ENCODE measurements around the gene ARHGEF9.

DNA sequence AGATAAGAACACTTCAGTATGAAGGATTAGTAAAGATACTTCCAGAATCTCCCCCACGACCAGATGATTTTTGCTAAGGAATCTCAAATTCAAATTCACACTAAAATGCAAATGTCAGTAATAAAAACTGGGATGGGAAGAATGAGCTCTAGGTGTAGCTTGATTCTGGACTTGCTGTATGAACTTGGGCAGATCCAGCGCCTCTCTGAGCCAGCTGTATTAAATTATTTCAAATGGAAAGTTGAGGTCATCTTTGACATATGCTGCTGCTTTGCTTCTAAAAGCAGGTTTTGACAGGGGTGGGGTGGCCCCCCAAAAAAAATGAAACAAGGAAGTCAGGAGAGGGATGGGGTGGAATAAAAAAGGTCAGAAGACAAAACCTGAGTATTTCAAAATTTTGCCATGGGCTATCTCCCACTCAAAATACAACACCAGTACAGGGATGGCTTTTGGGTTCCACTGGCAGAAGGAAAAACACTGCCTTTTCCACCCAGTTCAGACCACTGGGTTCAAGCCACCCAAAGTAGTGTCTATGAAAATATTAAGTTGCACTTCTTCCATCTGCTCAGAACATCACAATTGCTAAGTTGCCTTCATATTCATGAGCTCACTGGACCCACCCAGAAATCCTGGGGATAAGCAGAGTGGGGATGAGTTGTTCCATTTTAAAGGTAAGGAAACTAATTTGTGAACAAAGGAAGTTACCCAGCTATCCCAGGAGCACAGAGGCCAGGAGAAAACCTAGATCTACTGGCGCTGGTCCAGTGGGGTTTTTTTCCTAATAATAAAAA is 47.7 kb downstream of the ARHGEF9 start:
- TF ChIP-seq POLR2A (IDR thresholded peaks at IDR 0.05): no peak
- no peak for TF ChIP-seq CTCF (IDR thresholded peaks at IDR 0.05)

Data from adrenal gland (tissue), 5 donors.